Endothelial cell (in vitro differentiated cells): Measurements from ENCODE around the gene TP53. TPM values are rescaled to one million over a fixed set of nuclear protein-coding genes. Genes with fewer than 3 reads are reported as not detected.

Source experiments
- DNase-seq: peaks from one replicate; pipeline ENCODE4 v3.0.0; 2021; ENCODE audit warnings: low spot score
- H3K27ac Mint-ChIP-seq: one replicate; pipeline ENCODE4 v1.8.0; 2021; ENCODE audit warnings: mixed read lengths, inconsistent platforms; ENCODE audit not compliant: unreplicated experiment
- H3K27me3 Mint-ChIP-seq: one replicate; pipeline ENCODE4 v1.8.0; 2021; ENCODE audit warnings: mild to moderate bottlenecking, moderate library complexity, mixed read lengths, inconsistent platforms; ENCODE audit not compliant: unreplicated experiment
- H3K36me3 Mint-ChIP-seq: one replicate; pipeline ENCODE4 v1.8.0; 2021; ENCODE audit warnings: mild to moderate bottlenecking, low read depth, mixed read lengths, inconsistent platforms; ENCODE audit not compliant: unreplicated experiment
- H3K4me1 Mint-ChIP-seq: one replicate; pipeline ENCODE4 v1.8.0; 2021; ENCODE audit warnings: mild to moderate bottlenecking, mixed read lengths, inconsistent platforms; ENCODE audit not compliant: unreplicated experiment
- H3K4me3 Mint-ChIP-seq: one replicate; pipeline ENCODE4 v1.8.0; 2021; ENCODE audit warnings: mild to moderate bottlenecking, mixed read lengths, inconsistent platforms; ENCODE audit not compliant: unreplicated experiment
- H3K9me3 Mint-ChIP-seq: one replicate; pipeline ENCODE4 v1.8.0; 2021; ENCODE audit warnings: mixed read lengths, inconsistent platforms; ENCODE audit not compliant: unreplicated experiment
- CTCF ChIP-seq: fragments of 200-600 bp; sonication (generic); IDR thresholded peaks from one replicate; pipeline ENCODE4 v1.5.0; 2021; ENCODE audit warnings: antibody characterized with exemption; ENCODE audit not compliant: unreplicated experiment
- total RNA-seq: library from RNA; stranded (reverse); fragmentation: NEBNext Ultra II Directional; extraction: Animal tissue kit (Norgen Biotek cat#: 25700); gene quantifications from one replicate; pipeline ENCODE4 v1.2.1, GENCODE V29; 2021; ENCODE audit not compliant: unreplicated experiment

The TP53 gene
- total RNA-seq, 1 donor from 2014 or later, result 95.5 TPM

- TF ChIP-seq CTCF, result no peak
- no peak for DNase-seq
- Mint-ChIP-seq H3K9me3 (no peaks in the 10 kb centered on the region), H3K27me3 (peaks cover 2% of the 10 kb centered on the region), H3K4me3 (peak overlapping the region; percentile 17), H3K27ac (peak overlapping the region; percentile 87), H3K36me3 (no peaks in the 10 kb centered on the region), H3K4me1 (peaks cover 27% of the 10 kb centered on the region)
These were observed 32.8 kb upstream of the TP53 start for GRCh38 chr17:7720125-7720524.

- H3K27ac Mint-ChIP-seq, result peak overlapping the region; percentile 87
- peaks cover 2% of the 10 kb centered on the region for H3K27me3 Mint-ChIP-seq
- no peak for TF ChIP-seq CTCF
- H3K36me3 Mint-ChIP-seq, result no peaks in the 10 kb centered on the region
- H3K4me3 Mint-ChIP-seq, result no peak overlapping the region
- peaks cover 27% of the 10 kb centered on the region for H3K4me1 Mint-ChIP-seq
- H3K9me3 Mint-ChIP-seq, result no peaks in the 10 kb centered on the region
- no peak for DNase-seq
These were observed 32.4 kb upstream of the TP53 start for GRCh38 chr17:7719661-7720060.

GRCh38 chr17:7717756-7718350 lies 30.6 kb upstream of the TP53 start:
- TF ChIP-seq CTCF, result no peak
- Mint-ChIP-seq H3K4me3 (peak overlapping the region; percentile 84), H3K9me3 (no peaks in the 10 kb centered on the region), H3K36me3 (no peaks in the 10 kb centered on the region), H3K27ac (peak overlapping the region; percentile 52), H3K4me1 (peaks cover 33% of the 10 kb centered on the region), H3K27me3 (peaks cover 2% of the 10 kb centered on the region)
- DNase-seq, result no peak

GRCh38 chr17:7716901-7717755 lies 29.8 kb upstream of the TP53 start, which contains the start of gene DNAH2:
DNAH2 (plus strand) TSS chr17:7717744; CDS start chr17:7719735, 1,991 bp downstream.
- peak within 1 kb of the TSS; percentile 74 for H3K27ac Mint-ChIP-seq
- H3K4me1 Mint-ChIP-seq, result peaks cover 38% of the 10 kb centered on the region
- peak within 1 kb of the TSS; percentile 90 for H3K4me3 Mint-ChIP-seq
- DNase-seq, result peak; percentile 90
- H3K36me3 Mint-ChIP-seq, result no peaks in the 10 kb centered on the region
- peaks cover 2% of the 10 kb centered on the region for H3K27me3 Mint-ChIP-seq
- TF ChIP-seq CTCF, result peak; percentile 23
- H3K9me3 Mint-ChIP-seq, result no peaks in the 10 kb centered on the region
